Trophoblast cell (in vitro differentiated cells and primary cell): ENCODE results near the gene MCTP1.

ENCODE experiments used
- DNase-seq, 2 donors: peaks; one replicate each; pipeline ENCODE4 v3.0.0-alpha.2; 2016
- H2AFZ ChIP-seq: 2 replicates; pipeline ENCODE4 v1.6.1; 2013; ENCODE audit warnings: low read length, moderate library complexity, mild to moderate bottlenecking; ENCODE audit not compliant: insufficient read depth, poor library complexity
- H2AK5ac ChIP-seq: 2 replicates; pipeline ENCODE4 v1.6.1; 2013; ENCODE audit warnings: mild to moderate bottlenecking, low read length
- H2BK120ac ChIP-seq: 2 replicates; pipeline ENCODE4 v1.6.1; 2013; ENCODE audit warnings: low read length, mild to moderate bottlenecking, moderate library complexity; ENCODE audit not compliant: insufficient read depth, poor library complexity
- H2BK12ac ChIP-seq: 2 replicates; pipeline ENCODE4 v1.6.1; 2013; ENCODE audit warnings: mild to moderate bottlenecking, low read length, moderate library complexity
- H2BK5ac ChIP-seq: 2 replicates; pipeline ENCODE4 v1.6.1; 2013; ENCODE audit warnings: low read length, low read depth, moderate library complexity, mild to moderate bottlenecking; ENCODE audit not compliant: poor library complexity
- H3K14ac ChIP-seq: 2 replicates; pipeline ENCODE4 v1.6.1; 2013; ENCODE audit warnings: mild to moderate bottlenecking, low read length
- H3K18ac ChIP-seq: 2 replicates; pipeline ENCODE4 v1.6.1; 2013; ENCODE audit warnings: mild to moderate bottlenecking, low read length
- H3K23ac ChIP-seq: 2 replicates; pipeline ENCODE4 v1.6.1; 2013; ENCODE audit warnings: low read length
- H3K27ac ChIP-seq: 2 replicates; pipeline ENCODE4 v1.5.1; 2013; ENCODE audit warnings: low read depth, mild to moderate bottlenecking, inconsistent platforms, low read length, moderate library complexity
- H3K27me3 ChIP-seq: 2 replicates; pipeline ENCODE4 v1.6.1; 2013; ENCODE audit warnings: inconsistent platforms, mild to moderate bottlenecking, low read length, moderate library complexity; ENCODE audit not compliant: insufficient read depth
- H3K36me3 ChIP-seq, 2 experiments: 1 replicate in 1 of 2; 2 replicates in 1 of 2; pipeline ENCODE4 v1.6.1; 2013; ENCODE audit warnings: low read length in 2 of 2, mild to moderate bottlenecking in 2 of 2, moderate library complexity in 1 of 2; ENCODE audit not compliant: insufficient read depth in 2 of 2, control insufficient read depth in 1 of 2
- H3K4ac ChIP-seq: 2 replicates; pipeline ENCODE4 v1.6.1; 2013; ENCODE audit warnings: low read depth, mild to moderate bottlenecking, low read length, moderate library complexity
- H3K4me1 ChIP-seq, 2 experiments: 1 replicate in 1 of 2; 2 replicates in 1 of 2; pipeline ENCODE4 v1.6.1; 2013; ENCODE audit warnings: low read length in 2 of 2, mild to moderate bottlenecking in 2 of 2, moderate library complexity in 1 of 2; ENCODE audit not compliant: insufficient read depth in 2 of 2, control insufficient read depth in 1 of 2
- H3K4me2 ChIP-seq: 2 replicates; pipeline ENCODE4 v1.6.1; 2013; ENCODE audit warnings: inconsistent platforms, mild to moderate bottlenecking, low read length, moderate library complexity
- H3K4me3 ChIP-seq: 2 replicates; pipeline ENCODE4 v1.5.1; 2013; ENCODE audit warnings: mild to moderate bottlenecking, low read depth, low read length, inconsistent platforms
- H3K79me1 ChIP-seq: one replicate; pipeline ENCODE4 v1.6.1; 2013; ENCODE audit warnings: low read length
- H3K79me2 ChIP-seq: 2 replicates; pipeline ENCODE4 v1.6.1; 2013; ENCODE audit warnings: low read length, mild to moderate bottlenecking; ENCODE audit not compliant: control insufficient read depth, insufficient read depth, poor library complexity
- H3K9ac ChIP-seq: 2 replicates; pipeline ENCODE4 v1.6.1; 2013; ENCODE audit warnings: mild to moderate bottlenecking, low read length
- H3K9me3 ChIP-seq: 2 replicates; pipeline ENCODE4 v1.6.1; 2013; ENCODE audit warnings: low read depth, mild to moderate bottlenecking, control low read depth, inconsistent platforms, low read length; ENCODE audit not compliant: insufficient read depth
- H4K12ac ChIP-seq: 2 replicates; pipeline ENCODE4 v1.6.1; 2013; ENCODE audit warnings: low read depth, mild to moderate bottlenecking, low read length, moderate library complexity
- H4K8ac ChIP-seq: 2 replicates; pipeline ENCODE4 v1.6.1; 2013; ENCODE audit warnings: low read depth, mild to moderate bottlenecking, low read length, moderate library complexity
- H4K91ac ChIP-seq: one replicate; pipeline ENCODE4 v1.6.1; 2013; ENCODE audit warnings: low read depth, mild to moderate bottlenecking, low read length, moderate library complexity
- WGBS: extraction: QIAGEN DNeasy Blood & Tissue Kit; methylation state at CpG from one replicate; pipeline ENCODE4 v1.1.7; 2013; ENCODE audit warnings: missing lambda C conversion rate; ENCODE audit not compliant: insufficient read length, insufficient coverage; ENCODE audit errors: extremely low coverage; 5-methylcytosine and 5-hydroxymethylcytosine counted together

Gene MCTP1

GRCh38 chr5:95162231-95162992, 122.5 kb downstream of the MCTP1 start:
- H4K12ac ChIP-seq: no peak overlapping the region
- no peak overlapping the region for H2AK5ac ChIP-seq
- no peak overlapping the region for H3K4me3 ChIP-seq
- no peak overlapping the region for H3K14ac ChIP-seq
- no peaks in the 10 kb centered on the region for H3K4me1 ChIP-seq
- no peak overlapping the region for H2BK120ac ChIP-seq
- no peak overlapping the region for H2AFZ ChIP-seq
- no peak overlapping the region for H3K23ac ChIP-seq
- H3K9me3 ChIP-seq: no peaks in the 10 kb centered on the region
- H2BK5ac ChIP-seq: no peak overlapping the region
- H2BK12ac ChIP-seq: no peak overlapping the region
- no peak overlapping the region for H3K4me2 ChIP-seq
- H3K9ac ChIP-seq: no peak overlapping the region
- H3K27ac ChIP-seq: no peak overlapping the region
- H3K79me2 ChIP-seq: no peaks in the 10 kb centered on the region
- H3K4ac ChIP-seq: no peak overlapping the region
- no peaks in the 10 kb centered on the region for H3K27me3 ChIP-seq
- no peaks in the 10 kb centered on the region for H3K79me1 ChIP-seq
- H3K36me3 ChIP-seq: no peaks in the 10 kb centered on the region
- H4K8ac ChIP-seq: no peak overlapping the region
- DNase-seq: no peak
- H4K91ac ChIP-seq: no peak overlapping the region
- H3K18ac ChIP-seq: no peak overlapping the region

GRCh38 chr5:95159603-95160002, 125.3 kb downstream of the MCTP1 start:
- no peak overlapping the region for H3K18ac ChIP-seq
- no peaks in the 10 kb centered on the region for H3K27me3 ChIP-seq
- no peak overlapping the region for H4K8ac ChIP-seq
- H3K27ac ChIP-seq: no peak overlapping the region
- H4K12ac ChIP-seq: no peak overlapping the region
- H4K91ac ChIP-seq: no peak overlapping the region
- no peak for DNase-seq
- H3K4me1 ChIP-seq: no peaks in the 10 kb centered on the region
- no peak overlapping the region for H2AK5ac ChIP-seq
- H2BK12ac ChIP-seq: no peak overlapping the region
- no peak overlapping the region for H2BK120ac ChIP-seq
- H3K14ac ChIP-seq: no peak overlapping the region
- no CpG with 5 or more reads among the region's 1 CpG for WGBS
- H3K9ac ChIP-seq: no peak overlapping the region
- no peak overlapping the region for H3K4ac ChIP-seq
- H3K23ac ChIP-seq: no peak overlapping the region
- H3K4me3 ChIP-seq: no peak overlapping the region
- H3K36me3 ChIP-seq: no peaks in the 10 kb centered on the region
- no peak overlapping the region for H3K4me2 ChIP-seq
- no peak overlapping the region for H2BK5ac ChIP-seq
- no peaks in the 10 kb centered on the region for H3K79me1 ChIP-seq
- H3K79me2 ChIP-seq: no peaks in the 10 kb centered on the region
- no peak overlapping the region for H2AFZ ChIP-seq
- H3K9me3 ChIP-seq: no peaks in the 10 kb centered on the region

- H2AFZ ChIP-seq: no peak overlapping the region
Measured at GRCh38 chr5:95155888-95156287, 129.0 kb downstream of the MCTP1 start.

GRCh38 chr5:95153511-95153910, 131.4 kb downstream of the MCTP1 start:
- H3K9me3 ChIP-seq: no peaks in the 10 kb centered on the region
- H3K36me3 ChIP-seq: no peaks in the 10 kb centered on the region
- H3K4ac ChIP-seq: no peak overlapping the region
- H2AK5ac ChIP-seq: no peak overlapping the region
- no peaks in the 10 kb centered on the region for H3K79me2 ChIP-seq
- no peaks in the 10 kb centered on the region for H3K4me1 ChIP-seq
- no peak overlapping the region for H2BK120ac ChIP-seq
- H3K4me3 ChIP-seq: no peak overlapping the region
- H4K8ac ChIP-seq: no peak overlapping the region
- H2BK12ac ChIP-seq: no peak overlapping the region
- DNase-seq: no peak
- no peak overlapping the region for H3K4me2 ChIP-seq
- H3K14ac ChIP-seq: no peak overlapping the region
- H3K79me1 ChIP-seq: no peaks in the 10 kb centered on the region
- H3K27me3 ChIP-seq: no peaks in the 10 kb centered on the region
- H4K91ac ChIP-seq: no peak overlapping the region
- no peak overlapping the region for H3K27ac ChIP-seq
- no peak overlapping the region for H3K9ac ChIP-seq
- H4K12ac ChIP-seq: no peak overlapping the region
- no peak overlapping the region for H2BK5ac ChIP-seq
- no peak overlapping the region for H3K23ac ChIP-seq
- H3K18ac ChIP-seq: no peak overlapping the region
- H2AFZ ChIP-seq: no peak overlapping the region
- WGBS: no CpG with 5 or more reads among the region's 2 CpGs

More at GRCh38 chr5:95155888-95156287, 129.0 kb downstream of the MCTP1 start:
- no peak overlapping the region for H3K9ac ChIP-seq
- no peak overlapping the region for H3K27ac ChIP-seq
- no peak overlapping the region for H3K4me2 ChIP-seq
- no CpG with 5 or more reads among the region's 2 CpGs for WGBS
- no peaks in the 10 kb centered on the region for H3K27me3 ChIP-seq
- H3K4ac ChIP-seq: no peak overlapping the region
- no peak overlapping the region for H4K91ac ChIP-seq
- H4K8ac ChIP-seq: no peak overlapping the region
- no peak overlapping the region for H2BK5ac ChIP-seq
- no peaks in the 10 kb centered on the region for H3K9me3 ChIP-seq
- no peak overlapping the region for H4K12ac ChIP-seq
- H3K23ac ChIP-seq: no peak overlapping the region
- H2BK12ac ChIP-seq: no peak overlapping the region
- no peaks in the 10 kb centered on the region for H3K79me2 ChIP-seq
- H2AK5ac ChIP-seq: no peak overlapping the region
- no peaks in the 10 kb centered on the region for H3K79me1 ChIP-seq
- no peaks in the 10 kb centered on the region for H3K4me1 ChIP-seq
- H3K14ac ChIP-seq: no peak overlapping the region
- H3K36me3 ChIP-seq: no peaks in the 10 kb centered on the region
- H2BK120ac ChIP-seq: no peak overlapping the region
- no peak overlapping the region for H3K18ac ChIP-seq
- no peak for DNase-seq
- H3K4me3 ChIP-seq: no peak overlapping the region
